HepG2 (cell line): ENCODE measurements around the gene PCBP2. TPM values are rescaled to one million over a fixed set of nuclear protein-coding genes. Genes with fewer than 3 reads are reported as not detected.

ENCODE experiments used
- ATAC-seq: fragments of 200-7000 bp; cut with Tn5 transposase; 3 replicates; pipeline ENCODE4 v1.9.1; 2020; ENCODE audit warnings: mild to moderate bottlenecking, moderate library complexity
- BruUV-seq: library from RNA; stranded (reverse); fragments of 400-500 nt; replicated peaks from 2 replicates; lab custom pipeline; 2021; lab: Mats Ljungman, UMichigan
- CTCF ChIA-PET: fragments of 300-600 bp; formaldehyde crosslinking; extraction: SDS; loops from one replicate; lab custom pipeline; 2021; ENCODE audit warnings: low total read pairs, inconsistent platforms, low intra/inter-chr PET ratio; lab: Yijun Ruan, JAX
- POLR2A ChIA-PET: fragments of 350-600 bp; sonication (Branson Sonifier 250); formaldehyde crosslinking; loops from one replicate; lab custom pipeline; 2020; ENCODE audit warnings: antibody characterized with exemption, inconsistent platforms; lab: Yijun Ruan, JAX
- DNase-seq: peaks from one replicate; pipeline ENCODE4 v3.0.0-alpha.2; 2015; ENCODE audit warnings: low spot score
- FAIRE-seq: peaks from 3 replicates; lab custom pipeline; 2011; peaks lifted over from hg19 to GRCh38; lab: Jason Lieb, UNC
- H2AFZ ChIP-seq: one replicate; pipeline ENCODE4 v1.6.1; 2011; ENCODE audit warnings: low read length, inconsistent platforms
- H3K27ac ChIP-seq: fragments of 300-600 bp; 3 replicates; pipeline ENCODE4 v1.8.0; 2011; ENCODE audit warnings: mixed run types, mild to moderate bottlenecking, mixed read lengths, low read length, inconsistent platforms; ENCODE audit not compliant: insufficient read depth; ENCODE audit errors: extremely low read length
- H3K27me3 ChIP-seq, 2 experiments: fragments of 200-600 bp in 1 of 2; 2 replicates in 1 of 2; 3 replicates in 1 of 2; pipeline versions ENCODE4 v1.6.0 to v1.8.0; 2011; ENCODE audit warnings: low read length in 2 of 2, mild to moderate bottlenecking in 2 of 2, moderate library complexity in 2 of 2, inconsistent platforms in 1 of 2; ENCODE audit not compliant: insufficient read depth in 2 of 2, control insufficient read depth in 1 of 2
- H3K36me3 ChIP-seq, 2 experiments: fragments of 200-600 bp in 1 of 2; replicated peaks in 1 of 2; 2 replicates in 1 of 2; 3 replicates in 1 of 2; pipeline versions ENCODE4 v1.5.1 to v1.8.0; 2011; ENCODE audit warnings: low read length in 2 of 2, inconsistent platforms in 1 of 2; ENCODE audit not compliant: insufficient read depth in 2 of 2, control insufficient read depth in 1 of 2
- H3K4me1 ChIP-seq: 2 replicates; pipeline ENCODE4 v1.5.1; 2012; ENCODE audit warnings: low read length, inconsistent platforms; ENCODE audit not compliant: insufficient read depth
- H3K4me2 ChIP-seq: 2 replicates; pipeline ENCODE4 v1.6.0; 2011; ENCODE audit warnings: low read depth, low read length, inconsistent platforms
- H3K4me3 ChIP-seq, 3 experiments: fragments of 200-600 bp in 1 of 3; sonication (generic), shearing (Covaris generic) in 1 of 3; replicated peaks in 1 of 3; 2 replicates each; pipeline ENCODE4 v1.5.1; 2011 to 2016; ENCODE audit warnings: low read length in 3 of 3, inconsistent platforms in 2 of 3, low read depth in 2 of 3, mild to moderate bottlenecking in 2 of 3, control low read depth in 1 of 3, mixed read lengths in 1 of 3; ENCODE audit not compliant: insufficient read depth in 1 of 3
- H3K79me2 ChIP-seq: one replicate; pipeline ENCODE4 v1.6.1; 2011; ENCODE audit warnings: low read length, inconsistent platforms; ENCODE audit not compliant: insufficient read depth
- H3K9ac ChIP-seq: 2 replicates; pipeline ENCODE4 v1.6.0; 2011; ENCODE audit warnings: mild to moderate bottlenecking, low read depth, low read length, inconsistent platforms; ENCODE audit not compliant: insufficient read depth
- H3K9me3 ChIP-seq: 2 replicates; pipeline ENCODE4 v1.5.1; 2012; ENCODE audit warnings: mild to moderate bottlenecking, low read length
- H4K20me1 ChIP-seq: 2 replicates; pipeline ENCODE4 v1.6.0; 2011; ENCODE audit warnings: inconsistent platforms, mild to moderate bottlenecking, low read length, moderate library complexity; ENCODE audit not compliant: insufficient read depth
- GTF3A ChIP-seq: sonication (generic); formaldehyde crosslinking; conservative IDR thresholded peaks from 2 replicates; pipeline ENCODE4 v1.4.0; 2020; ENCODE audit warnings: mild to moderate bottlenecking, missing genetic modification reagents
- RBFOX2 ChIP-seq: fragments of 200-400 bp; formaldehyde crosslinking; IDR thresholded peaks from 2 replicates; pipeline ENCODE4 v1.6.1; 2017; ENCODE audit warnings: low read depth, mild to moderate bottlenecking, low read length
- ZBTB4 ChIP-seq: sonication (generic); formaldehyde crosslinking; IDR thresholded peaks from 2 replicates; pipeline ENCODE4 v1.4.0; 2020; ENCODE audit warnings: missing genetic modification reagents, mild to moderate bottlenecking, borderline replicate concordance
- ZFP82 ChIP-seq: sonication (generic); formaldehyde crosslinking; IDR thresholded peaks from 2 replicates; pipeline ENCODE4 v1.5.1; 2020; ENCODE audit warnings: mild to moderate bottlenecking, missing genetic modification reagents, borderline replicate concordance
- ZNF83 ChIP-seq: sonication (generic); formaldehyde crosslinking; IDR thresholded peaks from 2 replicates; pipeline ENCODE4 v1.4.0; 2020; ENCODE audit warnings: missing genetic modification reagents, mild to moderate bottlenecking, borderline replicate concordance
- ZNF841 ChIP-seq: sonication (generic); formaldehyde crosslinking; IDR thresholded peaks from 2 replicates; pipeline ENCODE4 v1.8.1; 2023; ENCODE audit warnings: missing genetic modification reagents, borderline replicate concordance
- WGBS: methylation state at CpG from one replicate; pipeline ENCODE4 v1.1.6; 2017; ENCODE audit warnings: low lambda C conversion rate; 5-methylcytosine and 5-hydroxymethylcytosine counted together
- in situ Hi-C: cut with HindIII; loops from 2 replicates; pipeline ENCODE4 v1.10.0; 2017; ENCODE audit warnings: low pct_unique_long_range_greater_than_20kb; ENCODE audit not compliant: extremely low pct_ligation_motif_present
- intact Hi-C: fragments of 100-400 bp; cut with micrococcal nuclease; formaldehyde crosslinking; loops from one replicate; pipeline ENCODE4 v1.10.0; 2022; ENCODE audit not compliant: unreplicated experiment
- polyA plus RNA-seq, 8 experiments: library from polyadenylated mRNA; depleted of rRNA in 3 of 8; stranded (reverse) in 7 of 8; unstranded in 1 of 8; fragments of >200 nt; fragmentation: Illumina TruSeq in 4 of 8; extraction: Trizol in 4 of 8; gene quantifications; 2 replicates each; pipeline versions ENCODE4 v1.2.1 to v1.2.3, GENCODE V29; 2011 to 2016; ENCODE audit warnings: low read depth in 4 of 8, missing spikeins in 1 of 8, mixed read lengths in 1 of 8; ENCODE audit not compliant: insufficient read depth in 1 of 8
- total RNA-seq, 5 experiments: library from RNA; depleted of rRNA; stranded (reverse); fragments of >200 nt; fragmentation: Illumina TruSeq; extraction: Trizol; gene quantifications; 2 replicates each; pipeline ENCODE4 v1.2.3, GENCODE V29; 2016; ENCODE audit warnings: low read depth in 1 of 5

The PCBP2 gene
- total and polyA plus RNA-seq, 2 of the 13 experiments (the other 11 are each of a cell fraction or from before 2014, with no cell fraction given), result 154 to 345 TPM

- ChIA-PET CTCF (no interaction called here), POLR2A (interaction anchor here (1.0 kb wide), 1 partner anchor 9 kb away, joined by 3 read pairs; no protein-coding TSS in a partner anchor)
- Histone ChIP-seq H3K9me3 (no peaks in the 10 kb centered on the region), H2AFZ (no peak overlapping the region), H3K79me2 (peaks cover 66% of the 10 kb centered on the region), H3K9ac (no peak overlapping the region), H3K4me3 (no peak overlapping the region), H3K36me3 (peaks cover 41 to 98% of the 10 kb centered on the region in 2 experiments), H3K27me3 (no peaks in the 10 kb centered on the region), H3K4me2 (no peak overlapping the region), H4K20me1 (peaks cover 77% of the 10 kb centered on the region), H3K4me1 (peaks cover 57% of the 10 kb centered on the region), H3K27ac (no peak overlapping the region)
- FAIRE-seq (no peak), ATAC-seq (peak; percentile 4; the same call in 2 of the 3 replicates), DNase-seq (no peak)
- no TSS peak for BruUV-seq
- TF ChIP-seq GTF3A (CRISPR knock-in tag), result no peak
- no peak for TF ChIP-seq ZNF83
- TF ChIP-seq ZFP82, result no peak
- no peak for TF ChIP-seq ZBTB4 (CRISPR knock-in tag)
- TF ChIP-seq ZNF841 (CRISPR knock-in tag), result no peak
- peak; percentile 27; the same call in 1 of the 2 replicates for TF ChIP-seq RBFOX2
- WGBS, result 89% methylated on average over 5 of the region's 5 CpGs
- intact Hi-C loops (no loop called here), in situ Hi-C loops (no loop called here)
Observed at GRCh38 chr12:53463802-53464560, 12.1 kb downstream of the PCBP2 start.
